Nephron progenitor cell (in vitro differentiated cells): ENCODE data around the gene GATA3.

Experiments used
- DNase-seq: peaks from one replicate; pipeline ENCODE4 v3.0.0; 2021
- H3K27ac Mint-ChIP-seq: 2 replicates; pipeline ENCODE4 v1.8.0; 2021; ENCODE audit warnings: mild to moderate bottlenecking, moderate library complexity, mixed read lengths
- H3K27me3 Mint-ChIP-seq: 2 replicates; pipeline ENCODE4 v1.8.0; 2021; ENCODE audit warnings: mild to moderate bottlenecking, low read depth, mixed read lengths; ENCODE audit not compliant: poor library complexity
- H3K36me3 Mint-ChIP-seq: 2 replicates; pipeline ENCODE4 v1.8.0; 2021; ENCODE audit warnings: low read depth, mixed read lengths
- H3K4me1 Mint-ChIP-seq: 2 replicates; pipeline ENCODE4 v1.8.0; 2021; ENCODE audit warnings: mixed read lengths
- H3K4me3 Mint-ChIP-seq: 2 replicates; pipeline ENCODE4 v1.8.0; 2021; ENCODE audit warnings: mild to moderate bottlenecking, moderate library complexity, mixed read lengths
- H3K9me3 Mint-ChIP-seq: 2 replicates; pipeline ENCODE4 v1.8.0; 2021; ENCODE audit warnings: mild to moderate bottlenecking, moderate library complexity, mixed read lengths
- CTCF ChIP-seq: fragments of 200-600 bp; sonication (generic); IDR thresholded peaks from 2 replicates; pipeline ENCODE4 v1.5.0; 2021; ENCODE audit warnings: antibody characterized with exemption

The GATA3 gene

GRCh38 chr10:8060010-8060703 is 5.7 kb downstream of the GATA3 start:
- Mint-ChIP-seq H3K36me3 (peaks cover 10% of the 10 kb centered on the region), H3K4me1 (peaks cover 90% of the 10 kb centered on the region), H3K27ac (no peak overlapping the region), H3K9me3 (no peaks in the 10 kb centered on the region), H3K4me3 (peak overlapping the region; percentile 70), H3K27me3 (peaks cover 88% of the 10 kb centered on the region)
- TF ChIP-seq CTCF: no peak
- DNase-seq: no peak

GRCh38 chr10:8060704-8061121 is 6.2 kb downstream of the GATA3 start:
- no peaks in the 10 kb centered on the region for H3K9me3 Mint-ChIP-seq
- peak overlapping the region; percentile 70 for H3K4me3 Mint-ChIP-seq
- peaks cover 86% of the 10 kb centered on the region for H3K27me3 Mint-ChIP-seq
- H3K27ac Mint-ChIP-seq: no peak overlapping the region
- DNase-seq: no peak
- peaks cover 13% of the 10 kb centered on the region for H3K36me3 Mint-ChIP-seq
- peaks cover 92% of the 10 kb centered on the region for H3K4me1 Mint-ChIP-seq
- no peak for TF ChIP-seq CTCF

GRCh38 chr10:8061274-8062211 is 7.1 kb downstream of the GATA3 start:
- Mint-ChIP-seq H3K36me3 (peaks cover 21% of the 10 kb centered on the region), H3K9me3 (no peaks in the 10 kb centered on the region), H3K27ac (no peak overlapping the region), H3K27me3 (peaks cover 86% of the 10 kb centered on the region), H3K4me3 (peak overlapping the region; percentile 70), H3K4me1 (peaks cover 97% of the 10 kb centered on the region)
- DNase-seq: no peak
- no peak for TF ChIP-seq CTCF

GRCh38 chr10:8063128-8063908 is 8.8 kb downstream of the GATA3 start:
- no peak for TF ChIP-seq CTCF
- H3K4me3 Mint-ChIP-seq: peak overlapping the region; percentile 59
- peaks cover 37% of the 10 kb centered on the region for H3K36me3 Mint-ChIP-seq
- H3K9me3 Mint-ChIP-seq: no peaks in the 10 kb centered on the region
- no peak overlapping the region for H3K27ac Mint-ChIP-seq
- peaks cover 72% of the 10 kb centered on the region for H3K27me3 Mint-ChIP-seq
- DNase-seq: no peak
- peaks cover 79% of the 10 kb centered on the region for H3K4me1 Mint-ChIP-seq

- H3K9me3 Mint-ChIP-seq: no peaks in the 10 kb centered on the region
- TF ChIP-seq CTCF: no peak
- H3K27me3 Mint-ChIP-seq: peaks cover 68% of the 10 kb centered on the region
- peaks cover 73% of the 10 kb centered on the region for H3K4me1 Mint-ChIP-seq
- H3K4me3 Mint-ChIP-seq: peak overlapping the region; percentile 59
- no peak for DNase-seq
- no peak overlapping the region for H3K27ac Mint-ChIP-seq
- H3K36me3 Mint-ChIP-seq: peaks cover 42% of the 10 kb centered on the region
Measured at GRCh38 chr10:8063935-8064334, 9.4 kb downstream of the GATA3 start.
